Calu3 (cell line): Measurements from ENCODE around the gene ZNF618. TPM values are rescaled to one million over a fixed set of nuclear protein-coding genes. Genes with fewer than 3 reads are reported as not detected.
"Not testable (repeated sequence)": the region's sequence is repeated elsewhere in the genome, so short reads cannot be mapped to it uniquely, and the experiment has no call there.

Source experiments
- BruUV-seq: library from RNA; stranded (reverse); fragments of 400-500 nt; replicated peaks from 2 replicates; lab custom pipeline; 2021; lab: Mats Ljungman, UMichigan
- CTCF ChIA-PET: fragments of 300-600 bp; sonication (Branson Sonifier 250); formaldehyde crosslinking; loops from one replicate; lab custom pipeline; 2022; ENCODE audit warnings: antibody characterized with exemption; lab: Charles Lee
- DNase-seq: peaks from one replicate; pipeline ENCODE4 v3.0.0; 2022
- H3K27ac Mint-ChIP-seq: one replicate; pipeline ENCODE4 v1.8.0; 2022; ENCODE audit warnings: mixed read lengths; ENCODE audit not compliant: unreplicated experiment
- H3K27me3 Mint-ChIP-seq: one replicate; pipeline ENCODE4 v1.8.0; 2022; ENCODE audit warnings: mixed read lengths; ENCODE audit not compliant: unreplicated experiment
- H3K36me3 Mint-ChIP-seq: one replicate; pipeline ENCODE4 v1.8.0; 2022; ENCODE audit warnings: mild to moderate bottlenecking, moderate library complexity, mixed read lengths; ENCODE audit not compliant: insufficient read depth, unreplicated experiment
- H3K4me1 Mint-ChIP-seq: one replicate; pipeline ENCODE4 v1.8.0; 2022; ENCODE audit warnings: mild to moderate bottlenecking, low read depth, mixed read lengths; ENCODE audit not compliant: unreplicated experiment
- H3K4me3 Mint-ChIP-seq: one replicate; pipeline ENCODE4 v1.8.0; 2022; ENCODE audit warnings: mild to moderate bottlenecking, low read depth, moderate library complexity, mixed read lengths; ENCODE audit not compliant: unreplicated experiment
- H3K9me3 Mint-ChIP-seq: one replicate; pipeline ENCODE4 v1.8.0; 2022; ENCODE audit warnings: low read depth, mixed read lengths; ENCODE audit not compliant: unreplicated experiment
- CTCF ChIP-seq: fragments of 200-600 bp; IDR thresholded peaks from one replicate; pipeline ENCODE4 v1.8.0; 2022; ENCODE audit warnings: antibody characterized with exemption; ENCODE audit not compliant: unreplicated experiment
- intact Hi-C: fragments of 100-400 bp; cut with micrococcal nuclease; formaldehyde crosslinking; loops from one replicate; pipeline ENCODE4 v1.10.0; 2022; ENCODE audit not compliant: unreplicated experiment
- total RNA-seq: library from RNA; stranded (reverse); gene quantifications from 2 replicates; pipeline ENCODE4 v1.2.3, GENCODE V29; 2022

ZNF618 gene
- total RNA-seq, 1 experiment from 2014 or later: 20.3 TPM

GRCh38 chr9:114038724-114039313, 162.7 kb downstream of the ZNF618 start:
- CTCF ChIA-PET: interaction anchor here (0.7 kb wide), 1 partner anchor 784 kb away, joined by 4 read pairs; no protein-coding TSS in a partner anchor
- no peaks in the 10 kb centered on the region for H3K27me3 Mint-ChIP-seq
- H3K27ac Mint-ChIP-seq: no peak overlapping the region
- no peak overlapping the region for H3K4me3 Mint-ChIP-seq
- peaks cover 5% of the 10 kb centered on the region for H3K36me3 Mint-ChIP-seq
- no peaks in the 10 kb centered on the region for H3K9me3 Mint-ChIP-seq
- no peak for TF ChIP-seq CTCF
- BruUV-seq: no TSS peak
- H3K4me1 Mint-ChIP-seq: no peaks in the 10 kb centered on the region
- no peak for DNase-seq
- intact Hi-C loops: no loop called here

GRCh38 chr9:114039484-114039883, 163.4 kb downstream of the ZNF618 start:
- H3K36me3 Mint-ChIP-seq: peaks cover 5% of the 10 kb centered on the region
- H3K27ac Mint-ChIP-seq: no peak overlapping the region
- H3K9me3 Mint-ChIP-seq: no peaks in the 10 kb centered on the region
- no TSS peak for BruUV-seq
- no peak overlapping the region for H3K4me3 Mint-ChIP-seq
- CTCF ChIA-PET: no interaction called here
- H3K4me1 Mint-ChIP-seq: no peaks in the 10 kb centered on the region
- intact Hi-C loops: no loop called here
- no peaks in the 10 kb centered on the region for H3K27me3 Mint-ChIP-seq
- TF ChIP-seq CTCF: no peak
- DNase-seq: no peak

GRCh38 chr9:114043660-114044059, 167.6 kb downstream of the ZNF618 start:
- H3K9me3 Mint-ChIP-seq, BruUV-seq, H3K36me3 Mint-ChIP-seq, DNase-seq, H3K4me3 Mint-ChIP-seq, CTCF ChIA-PET, H3K4me1 Mint-ChIP-seq, H3K27ac Mint-ChIP-seq, H3K27me3 Mint-ChIP-seq: not testable (repeated sequence)
- intact Hi-C loops: loop anchor here (10.0 kb wide), 1 partner anchor 239 kb away; no protein-coding TSS in a partner anchor

GRCh38 chr9:114046237-114046755, 170.2 kb downstream of the ZNF618 start:
- H3K4me1 Mint-ChIP-seq: no peaks in the 10 kb centered on the region
- no peaks in the 10 kb centered on the region for H3K27me3 Mint-ChIP-seq
- peaks cover 4% of the 10 kb centered on the region for H3K36me3 Mint-ChIP-seq
- no TSS peak for BruUV-seq
- TF ChIP-seq CTCF: no peak
- no peak overlapping the region for H3K27ac Mint-ChIP-seq
- H3K4me3 Mint-ChIP-seq: no peak overlapping the region
- CTCF ChIA-PET: no interaction called here
- DNase-seq: no peak
- no peaks in the 10 kb centered on the region for H3K9me3 Mint-ChIP-seq
- intact Hi-C loops: loop anchor here (5.0 to 10.0 kb wide), 2 partner anchors 241 to 309 kb away; no protein-coding TSS in a partner anchor

GRCh38 chr9:114046875-114047274, 170.8 kb downstream of the ZNF618 start:
- H3K9me3 Mint-ChIP-seq: no peaks in the 10 kb centered on the region
- no peaks in the 10 kb centered on the region for H3K27me3 Mint-ChIP-seq
- H3K4me3 Mint-ChIP-seq: no peak overlapping the region
- no TSS peak for BruUV-seq
- intact Hi-C loops: loop anchor here (5.0 to 10.0 kb wide), 2 partner anchors 242 to 310 kb away; no protein-coding TSS in a partner anchor
- DNase-seq: no peak
- no peaks in the 10 kb centered on the region for H3K4me1 Mint-ChIP-seq
- CTCF ChIA-PET: interaction anchor here (0.7 to 1.4 kb wide), 2 partner anchors 239 to 309 kb away, joined by 3 to 5 read pairs; no protein-coding TSS in a partner anchor
- no peak for TF ChIP-seq CTCF
- H3K36me3 Mint-ChIP-seq: peaks cover 4% of the 10 kb centered on the region
- no peak overlapping the region for H3K27ac Mint-ChIP-seq
